Astrocyte of the hippocampus (primary cell): Measurements from ENCODE around the gene COL13A1.

Experiments
- DNase-seq: peaks from one replicate; pipeline ENCODE4 v3.0.0; 2011; ENCODE audit warnings: low read depth, low spot score

The COL13A1 gene

DNA sequence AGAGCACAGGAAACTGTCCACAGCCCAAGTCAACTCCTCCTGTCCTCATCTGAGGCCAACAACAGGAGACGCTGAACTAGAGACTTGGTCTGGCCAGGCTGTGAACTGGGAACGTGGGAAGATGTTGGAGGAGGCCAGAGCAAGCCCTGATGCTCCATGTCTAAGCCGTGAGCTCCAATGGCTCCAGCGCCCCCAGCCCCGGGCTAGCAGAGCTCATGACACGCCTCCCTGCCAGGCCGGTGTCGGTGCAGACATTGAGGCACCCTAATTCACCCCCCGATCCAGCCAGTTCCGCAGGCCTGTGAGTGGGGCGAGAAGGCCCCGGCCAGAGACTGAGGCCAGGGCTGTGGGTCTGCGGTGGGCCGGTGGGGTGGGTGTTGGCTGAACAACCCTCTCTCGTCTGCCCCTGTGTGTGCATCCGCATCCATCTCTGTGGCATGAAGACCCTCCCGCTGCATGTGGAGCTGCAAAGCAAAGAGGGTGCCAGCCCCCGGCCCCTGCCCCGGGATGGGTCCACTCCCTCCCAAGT is 141.7 kb downstream of the COL13A1 start:
- DNase-seq = no peak

- DNase-seq = no peak
These were observed 143.1 kb downstream of the COL13A1 start for GRCh38 chr10:69944761-69945160.

DNA sequence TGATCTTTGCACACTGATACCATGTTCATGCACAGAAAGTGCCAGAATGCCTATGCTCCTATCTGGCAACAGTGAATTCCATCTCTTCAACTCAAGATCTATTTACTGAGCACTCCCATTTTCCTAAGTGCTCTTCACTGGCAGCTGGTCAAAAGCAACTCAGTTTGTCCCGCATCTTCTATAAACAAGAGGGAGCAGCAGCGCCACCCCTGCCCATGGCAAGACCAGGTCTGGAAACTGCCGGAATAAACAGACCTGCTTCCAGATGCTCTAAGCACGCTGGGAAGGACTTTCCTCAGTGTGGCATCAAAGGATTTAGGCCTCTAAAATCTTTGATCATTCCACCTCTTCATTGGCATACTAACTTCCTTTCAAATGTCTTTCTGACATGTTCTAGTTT is 146.6 kb downstream of the COL13A1 start:
- no peak for DNase-seq

- no peak for DNase-seq
These were observed 148.1 kb downstream of the COL13A1 start for GRCh38 chr10:69949770-69950169.

- DNase-seq = no peak
These were observed 150.0 kb downstream of the COL13A1 start for GRCh38 chr10:69951658-69952057.

GRCh38 chr10:69952069-69952800 is 150.5 kb downstream of the COL13A1 start:
- no peak for DNase-seq

- DNase-seq = peak; percentile 34
These were observed 151.1 kb downstream of the COL13A1 start for GRCh38 chr10:69952821-69953221.

DNA sequence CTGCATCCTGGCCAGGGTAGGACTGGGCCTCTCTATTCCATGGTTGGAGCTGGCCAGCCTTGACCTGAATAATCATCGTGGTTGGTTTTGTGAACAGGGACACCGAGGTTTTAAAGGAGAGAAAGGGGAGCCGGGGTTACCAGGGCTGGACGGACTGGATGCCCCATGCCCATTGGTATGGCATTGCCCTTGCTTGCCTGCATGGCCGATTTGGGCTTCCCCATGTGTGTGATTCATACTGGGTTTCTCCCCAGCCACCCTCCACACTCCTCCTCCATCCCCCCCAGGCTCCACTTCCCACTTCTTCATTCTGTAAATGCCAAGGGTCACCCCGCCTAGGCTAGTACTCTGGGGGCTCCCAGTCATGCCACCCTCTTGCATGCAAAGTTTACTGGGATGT is 152.1 kb downstream of the COL13A1 start:
- no peak for DNase-seq

- no peak for DNase-seq
These were observed 153.6 kb downstream of the COL13A1 start for GRCh38 chr10:69955211-69955805.

GRCh38 chr10:69955897-69956740 is 154.4 kb downstream of the COL13A1 start:
- DNase-seq = no peak

- DNase-seq = no peak
These were observed 155.1 kb downstream of the COL13A1 start for GRCh38 chr10:69956741-69957230.

GRCh38 chr10:69957241-69957885 is 155.7 kb downstream of the COL13A1 start:
- DNase-seq = no peak

- peak; percentile 64 for DNase-seq
These were observed 156.3 kb downstream of the COL13A1 start for GRCh38 chr10:69957886-69958555.

DNA sequence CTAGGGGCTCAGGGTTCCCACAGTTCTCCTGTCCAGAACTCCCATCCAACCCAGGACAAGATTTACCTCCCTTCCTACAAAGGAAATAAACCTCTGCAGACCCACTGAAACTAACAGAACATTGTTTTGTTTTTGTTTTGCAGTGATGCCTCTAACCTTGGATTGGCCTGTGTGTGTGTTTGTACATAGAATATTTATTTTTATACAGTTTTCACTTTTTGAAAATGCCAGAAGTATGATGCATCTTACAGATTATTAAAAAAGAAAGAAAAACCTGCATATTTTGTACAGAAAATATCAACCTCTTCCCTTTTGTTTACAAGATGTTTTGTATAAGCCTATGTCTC is 156.8 kb downstream of the COL13A1 start:
- DNase-seq = no peak

DNA sequence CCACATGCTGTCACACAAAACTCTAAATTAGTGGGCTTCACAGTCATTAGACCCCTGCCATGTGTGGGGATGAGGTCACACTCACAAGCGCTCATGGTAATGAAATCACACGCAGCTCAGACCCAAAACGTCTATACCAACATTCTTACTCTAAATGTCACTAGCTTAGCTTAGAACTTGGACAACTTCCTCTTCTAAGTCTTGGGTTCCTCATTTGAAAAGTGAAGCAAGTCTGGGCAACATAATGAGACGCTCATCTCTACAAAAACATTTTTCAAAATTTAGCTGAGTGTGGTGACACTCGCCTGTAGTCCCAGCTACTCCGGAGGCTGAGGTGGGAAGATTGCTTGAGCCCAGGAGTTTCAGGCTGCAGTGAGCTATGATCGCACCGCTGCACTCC is 158.2 kb downstream of the COL13A1 start:
- no peak for DNase-seq

DNA sequence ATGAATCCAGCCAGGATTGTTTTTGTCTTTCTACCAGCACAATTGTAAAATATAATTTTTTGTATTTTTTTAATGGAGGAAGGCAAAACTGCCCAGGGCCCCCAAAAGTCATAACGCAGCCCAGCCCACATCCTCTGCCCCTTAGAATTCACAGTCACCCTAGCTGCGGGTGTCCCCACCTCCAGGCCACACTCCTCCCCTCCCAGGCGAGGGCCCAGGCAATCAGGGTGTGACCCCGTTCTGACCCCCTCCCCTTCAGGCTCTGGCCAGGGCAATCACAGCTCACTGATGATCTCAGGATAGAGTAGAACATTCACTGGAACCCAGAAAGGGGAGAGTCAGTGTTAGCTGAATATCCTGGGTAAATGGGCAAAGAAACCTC is 158.9 kb downstream of the COL13A1 start:
- DNase-seq = no peak

DNA sequence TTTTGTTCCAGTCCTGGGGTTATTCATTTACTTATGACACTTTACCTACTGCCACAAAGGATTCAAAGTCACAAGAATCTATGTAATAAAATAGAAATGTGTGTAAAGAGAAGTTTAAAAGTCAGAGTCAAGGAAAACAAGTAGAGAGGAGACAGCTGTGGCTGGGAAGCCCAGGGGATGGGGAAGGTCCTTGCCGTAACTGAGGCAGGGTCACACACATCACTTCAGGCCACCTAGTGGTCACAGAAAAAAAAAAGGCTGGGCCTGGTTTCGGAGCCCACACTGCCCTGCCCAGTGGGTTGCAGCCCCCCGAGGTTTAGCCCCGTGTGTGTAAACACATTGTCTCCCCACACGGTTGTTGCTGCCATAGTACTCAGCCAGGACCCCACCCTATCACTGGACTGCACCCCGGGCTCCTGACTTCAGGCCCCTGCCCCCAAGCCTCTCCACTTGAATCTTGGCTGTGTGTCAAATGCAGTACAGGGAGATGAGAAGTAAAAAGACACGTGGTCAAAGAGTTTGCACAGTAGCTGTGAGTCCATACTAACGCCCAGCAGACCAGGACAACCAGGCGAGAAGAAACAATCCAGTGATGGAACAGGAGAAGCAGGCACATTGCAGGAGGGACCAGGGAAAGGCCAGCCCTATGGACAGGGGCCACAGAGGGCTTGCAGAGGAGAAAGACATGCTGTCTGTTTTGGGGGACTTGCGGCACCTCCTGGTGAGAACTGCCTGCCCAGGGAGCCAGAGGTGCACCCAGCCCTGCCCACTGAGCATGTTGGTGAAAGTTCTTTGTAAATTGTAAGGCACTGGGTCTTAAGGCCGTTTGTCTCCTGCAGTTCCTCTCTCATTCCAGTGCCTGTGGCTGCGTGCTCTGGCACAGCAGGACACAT is 159.5 kb downstream of the COL13A1 start:
- DNase-seq = peak; percentile 14

DNA sequence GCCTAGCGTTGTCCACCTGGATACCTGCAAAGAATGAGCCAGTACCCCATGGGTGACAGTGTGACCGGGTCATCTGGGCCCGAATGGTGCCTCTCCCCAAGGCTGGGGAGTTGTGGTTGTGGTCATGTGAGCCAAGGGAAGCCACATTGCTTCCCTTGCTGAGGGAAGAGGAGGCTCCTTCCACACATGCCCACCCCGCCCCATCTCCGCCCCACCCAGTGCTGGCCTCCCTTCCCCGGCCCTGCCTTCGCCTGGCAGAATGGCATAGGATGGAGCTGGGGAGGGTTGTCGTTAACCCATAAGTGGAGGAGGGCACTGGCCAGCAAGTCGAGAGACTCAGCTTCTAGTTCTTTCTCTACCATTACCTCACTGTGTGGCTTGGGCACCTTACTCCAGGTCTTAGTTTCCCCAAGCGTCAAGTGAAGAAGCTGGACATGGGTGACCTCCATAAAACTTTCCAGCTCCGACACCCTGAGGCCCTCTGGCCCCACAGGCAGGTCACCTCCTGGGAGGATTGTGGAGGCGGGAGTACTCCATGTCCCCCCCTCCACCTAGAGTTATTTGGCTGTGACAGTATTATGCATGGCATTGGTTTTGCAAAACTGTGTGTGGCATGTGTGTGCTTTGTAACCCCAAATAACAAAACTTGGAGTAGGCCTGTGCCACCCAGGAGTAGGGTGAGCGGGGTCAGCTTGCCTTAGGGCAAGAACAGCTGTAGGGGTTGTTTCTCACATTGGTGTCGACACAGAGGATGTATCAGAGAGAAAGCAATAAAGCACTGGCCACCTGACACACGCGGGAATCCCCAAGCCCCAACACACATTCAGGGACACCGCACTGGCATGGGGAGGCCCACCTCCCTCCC is 160.4 kb downstream of the COL13A1 start:
- DNase-seq = no peak

DNA sequence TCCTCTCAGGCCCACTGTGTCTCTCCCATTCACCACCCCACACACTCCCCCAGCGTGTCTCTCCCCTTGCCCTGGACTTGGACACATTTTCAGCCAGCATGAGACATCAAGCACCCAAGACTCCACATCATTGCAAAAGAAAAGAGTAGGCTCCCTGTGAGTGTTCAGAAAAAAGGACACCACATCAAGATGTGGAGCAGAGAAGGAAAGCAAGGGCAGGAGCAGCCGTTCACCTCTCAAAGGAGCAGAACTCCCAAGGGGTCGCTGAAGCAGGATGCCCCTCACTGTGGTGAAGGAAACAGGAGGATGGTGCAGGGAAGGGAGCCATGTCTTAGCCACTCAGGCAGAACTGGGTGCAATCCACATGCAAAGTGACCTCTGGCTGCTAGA is 161.0 kb downstream of the COL13A1 start:
- DNase-seq = no peak
